Activated T-cell treated with anti-CD3 and anti-CD28 coated beads, Interleukin-2, amount 50 U/mL, for 4 hours (primary cell): ENCODE results near the gene IL31. TPM values are rescaled to one million over a fixed set of nuclear protein-coding genes. Genes with fewer than 3 reads are reported as not detected.

Source experiments
- ATAC-seq, 2 donors: fragments of 200-7000 bp; cut with Tn5 transposase; one replicate each; pipeline ENCODE4 v1.10.0; 2021
- DNase-seq: peaks from one replicate; pipeline ENCODE4 v3.0.0-alpha.2; 2020
- H3K27me3 Mint-ChIP-seq: one replicate; pipeline ENCODE4 v1.8.0; 2021; ENCODE audit warnings: low read depth, mixed read lengths
- H3K36me3 Mint-ChIP-seq: one replicate; pipeline ENCODE4 v1.8.0; 2022; ENCODE audit warnings: mixed read lengths; ENCODE audit not compliant: insufficient read depth
- H3K4me1 Mint-ChIP-seq: one replicate; pipeline ENCODE4 v1.8.0; 2021; ENCODE audit warnings: low read depth, mixed read lengths
- H3K4me3 Mint-ChIP-seq: one replicate; pipeline ENCODE4 v1.8.0; 2021; ENCODE audit warnings: mild to moderate bottlenecking, moderate library complexity, mixed read lengths
- H3K9me3 Mint-ChIP-seq: one replicate; pipeline ENCODE4 v1.8.0; 2021; ENCODE audit warnings: mixed read lengths
- total RNA-seq, 3 donors: library from RNA; stranded (reverse); gene quantifications; one replicate each; pipeline ENCODE4 v1.2.1, GENCODE V29; 2021

Gene IL31
- total RNA-seq, 3 donors from 2014 or later, result 3.1 to 31.4 (median 5.3) TPM

GRCh38 chr12:122201381-122201780 lies 27.4 kb upstream of the IL31 start:
- ATAC-seq, result no peak
- peaks cover 31% of the 10 kb centered on the region for H3K27me3 Mint-ChIP-seq
- H3K9me3 Mint-ChIP-seq, result no peaks in the 10 kb centered on the region
- peaks cover 12% of the 10 kb centered on the region for H3K4me1 Mint-ChIP-seq
- no peak for DNase-seq
- H3K36me3 Mint-ChIP-seq, result no peaks in the 10 kb centered on the region
- no peak overlapping the region for H3K4me3 Mint-ChIP-seq

GRCh38 chr12:122200541-122201175 lies 26.6 kb upstream of the IL31 start:
- peaks cover 1% of the 10 kb centered on the region for H3K36me3 Mint-ChIP-seq
- ATAC-seq, result no peak
- peaks cover 2% of the 10 kb centered on the region for H3K9me3 Mint-ChIP-seq

DNA sequence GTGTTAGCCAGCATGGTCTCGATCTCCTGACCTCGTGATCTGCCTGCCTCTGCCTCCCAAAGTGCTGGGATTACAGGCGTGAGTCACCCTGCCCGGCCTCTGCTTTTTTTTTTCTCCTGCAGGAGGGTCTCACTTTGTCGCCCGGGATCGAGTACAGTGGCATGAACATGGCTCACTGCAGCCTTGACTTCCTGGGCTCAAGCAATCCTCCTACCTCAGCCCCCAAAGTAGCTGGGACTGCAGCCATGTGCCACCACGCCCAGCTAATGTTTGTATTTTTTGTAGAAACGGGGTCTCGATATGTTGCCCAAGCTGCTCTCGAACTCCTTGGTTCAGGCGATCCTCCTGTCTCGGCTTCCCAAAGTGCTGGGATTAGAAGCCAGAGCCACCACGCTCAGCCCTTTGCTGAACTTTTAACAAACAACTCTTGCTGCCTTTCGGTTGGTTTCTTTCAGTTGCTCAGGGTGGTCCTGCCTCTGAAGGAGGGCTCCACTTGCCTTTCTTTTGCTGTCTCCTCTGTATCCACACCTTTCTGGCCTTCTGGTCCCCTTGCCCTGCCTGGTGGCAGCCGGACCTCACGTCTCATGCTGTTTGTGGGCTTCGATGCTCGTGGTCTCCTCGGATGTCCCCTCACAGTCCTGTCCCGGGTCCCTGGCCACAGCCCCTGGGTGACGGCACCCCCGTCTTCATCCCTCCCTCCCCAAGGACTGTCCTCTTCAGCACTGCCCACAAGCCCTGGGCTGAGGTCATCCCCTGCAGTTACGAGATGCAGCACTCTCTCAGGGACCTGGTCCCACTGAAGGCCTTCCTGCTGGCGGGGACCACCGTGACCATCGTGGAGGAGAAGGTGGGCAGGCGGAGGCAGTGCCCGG lies 25.7 kb upstream of the IL31 start:
- DNase-seq, result no peak
- no peak for ATAC-seq
- Mint-ChIP-seq H3K4me3 (no peak overlapping the region), H3K36me3 (peaks cover 3% of the 10 kb centered on the region), H3K27me3 (peaks cover 29% of the 10 kb centered on the region), H3K4me1 (peaks cover 9% of the 10 kb centered on the region), H3K9me3 (peaks cover 9% of the 10 kb centered on the region)

More at GRCh38 chr12:122200541-122201175, 26.6 kb upstream of the IL31 start:
- peaks cover 12% of the 10 kb centered on the region for H3K4me1 Mint-ChIP-seq
- no peak overlapping the region for H3K4me3 Mint-ChIP-seq
- no peak for DNase-seq
- peaks cover 31% of the 10 kb centered on the region for H3K27me3 Mint-ChIP-seq

- peaks cover 10% of the 10 kb centered on the region for H3K9me3 Mint-ChIP-seq
- H3K36me3 Mint-ChIP-seq, result peaks cover 3% of the 10 kb centered on the region
- peaks cover 3% of the 10 kb centered on the region for H3K4me1 Mint-ChIP-seq
- DNase-seq, result no peak
- ATAC-seq, result no peak
- no peak overlapping the region for H3K4me3 Mint-ChIP-seq
- peaks cover 29% of the 10 kb centered on the region for H3K27me3 Mint-ChIP-seq
Measured at GRCh38 chr12:122197612-122197966, 23.6 kb upstream of the IL31 start.

- Mint-ChIP-seq H3K9me3 (peaks cover 10% of the 10 kb centered on the region), H3K4me3 (no peak overlapping the region), H3K36me3 (peaks cover 3% of the 10 kb centered on the region), H3K27me3 (peaks cover 26% of the 10 kb centered on the region), H3K4me1 (peaks cover 3% of the 10 kb centered on the region)
- DNase-seq (no peak), ATAC-seq (no peak)
Measured at GRCh38 chr12:122195405-122195804, 21.4 kb upstream of the IL31 start.

GRCh38 chr12:122194804-122195203 lies 20.8 kb upstream of the IL31 start:
- ATAC-seq, result no peak
- H3K27me3 Mint-ChIP-seq, result peaks cover 20% of the 10 kb centered on the region
- no peak for DNase-seq
- peaks cover 3% of the 10 kb centered on the region for H3K36me3 Mint-ChIP-seq
- peaks cover 10% of the 10 kb centered on the region for H3K9me3 Mint-ChIP-seq
- peaks cover 3% of the 10 kb centered on the region for H3K4me1 Mint-ChIP-seq
- no peak overlapping the region for H3K4me3 Mint-ChIP-seq

- Mint-ChIP-seq H3K9me3 (peaks cover 10% of the 10 kb centered on the region), H3K27me3 (peaks cover 9% of the 10 kb centered on the region), H3K4me1 (peaks cover 1% of the 10 kb centered on the region)
Measured at GRCh38 chr12:122192441-122192840, 18.4 kb upstream of the IL31 start.

DNA sequence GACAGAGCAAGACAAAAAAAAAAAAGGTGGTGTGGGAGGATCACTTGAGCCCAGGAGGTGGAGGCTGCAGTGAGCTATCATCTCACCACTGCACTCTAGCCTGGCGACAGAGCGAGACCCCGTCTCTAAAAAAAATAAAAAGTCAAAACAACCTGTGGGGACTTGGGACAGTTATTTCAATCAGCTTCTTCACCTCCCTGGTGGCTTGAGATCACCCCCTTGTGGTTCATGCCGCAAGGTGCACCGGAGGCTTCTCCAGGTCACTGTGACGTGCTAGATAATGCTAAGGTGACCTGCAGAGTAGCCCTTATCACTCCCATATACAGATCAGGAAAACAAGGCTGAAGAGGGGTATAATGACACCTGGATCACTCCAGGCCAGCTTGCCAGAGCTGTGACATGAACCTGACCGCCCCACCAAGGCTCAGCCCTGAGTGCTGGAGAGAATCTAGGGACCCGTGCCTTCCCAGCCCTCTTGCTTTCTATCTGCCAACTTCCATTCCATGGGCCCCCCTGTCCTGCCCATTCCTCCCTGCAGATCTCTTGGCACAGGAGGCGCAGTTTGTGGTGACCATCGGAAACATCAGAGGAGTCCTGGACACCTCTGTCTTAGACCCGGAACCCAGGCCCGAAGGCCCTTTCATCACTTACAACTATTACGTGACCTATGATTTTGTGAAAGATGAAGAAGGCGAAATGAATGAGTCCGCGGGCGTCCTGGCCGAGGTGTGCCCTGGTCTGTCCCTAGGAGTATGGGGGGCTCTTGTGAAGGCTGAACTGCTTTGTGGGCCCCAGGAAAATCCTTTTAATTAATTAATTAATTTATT lies 17.0 kb upstream of the IL31 start:
- Mint-ChIP-seq H3K36me3 (peaks cover 3% of the 10 kb centered on the region), H3K27me3 (peaks cover 3% of the 10 kb centered on the region)
- ATAC-seq, result peak; percentile 80 to 89

More at GRCh38 chr12:122192441-122192840, 18.4 kb upstream of the IL31 start:
- DNase-seq (no peak), ATAC-seq (no peak)
- H3K36me3 Mint-ChIP-seq, result peaks cover 3% of the 10 kb centered on the region
- no peak overlapping the region for H3K4me3 Mint-ChIP-seq

DNA sequence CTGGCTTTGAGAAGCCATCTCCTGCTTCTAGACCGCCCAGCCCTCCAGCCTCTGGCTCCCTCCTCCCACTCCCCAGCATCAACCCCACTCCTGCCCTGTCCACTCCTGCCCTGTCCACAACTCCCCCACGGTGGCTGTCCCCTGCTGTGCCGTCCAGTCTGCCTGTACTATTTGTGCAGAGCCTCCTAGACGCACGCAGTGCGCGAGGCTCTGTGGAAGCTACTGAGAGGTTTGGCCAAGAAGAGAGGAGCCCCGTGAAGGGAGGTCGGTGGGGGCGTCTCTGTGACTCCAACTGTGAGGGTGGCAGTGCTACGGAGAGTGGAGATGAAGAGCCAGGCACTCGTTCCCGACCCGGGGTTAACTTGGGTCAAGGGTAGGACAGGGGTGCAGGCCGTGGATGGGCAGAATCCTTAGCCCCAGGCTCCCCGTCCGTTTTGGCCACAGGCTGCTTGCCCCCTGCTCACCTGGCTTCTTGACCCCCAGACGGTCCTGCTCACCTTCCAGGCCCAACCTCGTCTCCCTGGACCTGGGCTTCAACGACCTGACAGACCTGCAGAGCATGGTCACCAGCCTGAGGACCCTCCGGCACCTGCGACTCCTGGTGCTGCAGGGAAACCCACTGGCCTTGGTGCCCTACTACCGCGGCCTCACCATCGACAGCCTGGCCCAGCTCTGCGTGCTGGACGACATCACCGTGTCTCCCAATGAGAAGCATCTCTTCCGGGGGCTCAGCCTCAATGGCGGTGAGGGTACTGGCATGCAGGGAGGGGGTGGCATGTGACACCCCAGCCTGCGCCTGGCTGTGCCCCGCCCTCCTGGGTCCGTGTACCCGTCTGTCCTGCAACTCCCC lies 15.8 kb upstream of the IL31 start:
- Mint-ChIP-seq H3K9me3 (peaks cover 3% of the 10 kb centered on the region), H3K27me3 (peaks cover 3% of the 10 kb centered on the region), H3K4me1 (peaks cover under 1% of the 10 kb centered on the region), H3K36me3 (no peaks in the 10 kb centered on the region), H3K4me3 (no peak overlapping the region)
- no peak for ATAC-seq
- DNase-seq, result no peak

More for the DNA sequence above, 17.0 kb upstream of the IL31 start:
- DNase-seq, result peak; percentile 58
- Mint-ChIP-seq H3K4me3 (no peak overlapping the region), H3K4me1 (no peaks in the 10 kb centered on the region), H3K9me3 (peaks cover 10% of the 10 kb centered on the region)

DNA sequence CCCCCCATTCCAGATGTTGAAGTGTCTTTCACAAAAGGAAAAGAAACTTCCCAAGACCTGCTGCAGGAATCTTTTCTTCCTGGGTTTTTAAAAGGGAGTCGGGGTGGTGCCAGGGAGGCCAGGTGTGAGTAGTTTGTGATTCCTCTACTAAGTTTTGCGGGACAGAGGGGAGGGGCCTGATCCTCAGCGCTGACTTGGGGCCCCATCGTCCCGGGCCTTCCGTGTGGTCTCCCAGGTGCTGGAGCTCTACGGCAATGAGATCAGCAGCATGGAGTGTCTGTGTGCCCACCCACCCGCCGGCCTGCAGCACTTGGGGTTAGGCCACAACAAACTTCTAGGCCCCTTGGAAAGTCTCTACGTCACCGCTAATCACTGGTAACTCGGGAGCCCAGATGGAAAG lies 13.4 kb upstream of the IL31 start:
- Mint-ChIP-seq H3K4me1 (peaks cover 10% of the 10 kb centered on the region), H3K9me3 (no peaks in the 10 kb centered on the region), H3K36me3 (no peaks in the 10 kb centered on the region), H3K27me3 (peaks cover 12% of the 10 kb centered on the region), H3K4me3 (no peak overlapping the region)
- ATAC-seq (no peak), DNase-seq (no peak)

DNA sequence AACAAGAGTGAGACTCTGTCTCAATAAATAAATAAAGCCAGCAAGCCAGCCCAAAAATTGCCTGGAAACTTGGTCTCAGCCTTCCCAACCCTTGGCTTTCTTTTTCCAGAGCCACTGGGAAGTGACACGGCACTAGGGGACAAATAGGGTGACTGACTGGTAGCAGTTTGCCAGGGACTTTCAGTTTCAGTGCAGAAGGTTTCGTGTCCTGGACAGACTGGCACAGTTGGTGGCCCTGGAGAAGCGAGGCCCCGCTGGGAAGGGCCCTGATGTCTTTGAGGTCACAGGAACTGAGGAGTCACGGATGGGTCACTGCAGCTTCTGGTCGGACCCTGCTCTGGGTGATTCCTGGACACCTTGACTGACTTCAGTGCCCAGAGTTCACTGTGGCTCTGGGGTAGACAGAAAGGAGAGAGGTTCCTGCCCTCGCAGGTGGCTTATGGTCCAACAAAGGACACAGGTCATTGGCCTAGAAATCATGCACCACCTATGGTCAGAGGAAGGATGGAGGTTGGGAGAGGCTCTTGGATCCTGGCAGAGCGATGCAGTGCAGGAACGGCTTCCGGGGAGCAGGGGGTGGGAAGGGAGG lies 11.6 kb upstream of the IL31 start:
- DNase-seq, result no peak
- H3K9me3 Mint-ChIP-seq, result no peaks in the 10 kb centered on the region
- peaks cover 15% of the 10 kb centered on the region for H3K27me3 Mint-ChIP-seq
- no peak overlapping the region for H3K4me3 Mint-ChIP-seq
- H3K36me3 Mint-ChIP-seq, result no peaks in the 10 kb centered on the region
- no peak for ATAC-seq
- H3K4me1 Mint-ChIP-seq, result peaks cover 10% of the 10 kb centered on the region

GRCh38 chr12:122185079-122185478 lies 11.1 kb upstream of the IL31 start:
- peaks cover 10% of the 10 kb centered on the region for H3K4me1 Mint-ChIP-seq
- H3K9me3 Mint-ChIP-seq, result no peaks in the 10 kb centered on the region
- DNase-seq (no peak), ATAC-seq (no peak)
- H3K27me3 Mint-ChIP-seq, result peaks cover 15% of the 10 kb centered on the region
- no peaks in the 10 kb centered on the region for H3K36me3 Mint-ChIP-seq
- H3K4me3 Mint-ChIP-seq, result peak overlapping the region; percentile 26

DNA sequence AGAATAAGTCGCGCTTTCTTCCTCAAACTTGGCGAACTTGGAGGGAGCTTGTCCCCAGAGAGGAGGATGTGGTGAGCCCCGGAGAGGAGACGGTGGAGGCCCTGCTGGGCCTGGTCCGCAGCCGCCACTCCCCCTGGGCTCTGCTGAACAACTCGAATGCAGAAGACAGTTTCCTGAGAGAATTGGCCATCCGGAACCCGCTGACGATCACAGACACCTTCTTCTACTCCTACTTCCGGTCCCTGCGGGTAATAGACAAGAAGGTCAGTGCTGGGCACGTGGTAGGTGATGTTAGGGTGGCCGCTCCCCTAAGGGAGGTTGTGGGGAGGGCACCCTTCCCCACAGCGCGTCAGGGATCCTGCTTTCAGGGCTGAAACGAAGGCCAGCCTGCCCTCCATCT lies 10.5 kb upstream of the IL31 start:
- Mint-ChIP-seq H3K9me3 (no peaks in the 10 kb centered on the region), H3K4me3 (peak overlapping the region; percentile 68), H3K4me1 (peaks cover 10% of the 10 kb centered on the region), H3K27me3 (peaks cover 15% of the 10 kb centered on the region), H3K36me3 (no peaks in the 10 kb centered on the region)
- DNase-seq (no peak), ATAC-seq (no peak)
